GM19025 (cell line): ENCODE measurements around the gene SPTLC3.
"Not testable (repeated sequence)": the region's sequence is repeated elsewhere in the genome, so short reads cannot be mapped to it uniquely, and the experiment has no call there.

ENCODE experiments used
- ATAC-seq: cut with Tn5 transposase; IDR thresholded peaks from one replicate; pipeline ENCODE4 v1.9.1; 2021; ENCODE audit warnings: mild to moderate bottlenecking, low read depth, moderate library complexity; ENCODE audit not compliant: unreplicated experiment

SPTLC3 gene

GRCh38 chr20:13008761-13009681, at the start of gene SPTLC3:
SPTLC3 (plus strand) TSS chr20:13008972; CDS start chr20:13009268, 296 bp downstream.
- peak; percentile 24 for ATAC-seq

DNA sequence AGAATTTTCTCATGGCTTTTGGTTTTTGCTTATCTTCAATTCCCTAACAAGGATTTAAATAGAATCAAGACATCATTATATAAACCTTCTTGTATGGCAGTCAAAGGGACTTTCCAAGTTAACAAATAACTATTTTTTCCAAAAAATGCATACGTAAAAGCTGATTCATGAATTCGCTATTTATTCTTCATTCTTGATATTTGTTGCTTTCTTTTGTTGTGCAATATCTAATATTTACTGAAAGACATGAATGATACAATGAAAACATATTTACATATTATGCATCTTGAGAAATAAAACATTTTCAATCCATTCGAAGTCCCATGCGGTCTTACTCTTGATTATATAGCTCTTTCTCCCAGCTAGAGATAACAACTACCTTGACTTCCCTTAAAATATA, 47.0 kb upstream of the SPTLC3 start:
- ATAC-seq: no peak

GRCh38 chr20:12962895-12963294, 45.9 kb upstream of the SPTLC3 start:
- ATAC-seq: no peak

DNA sequence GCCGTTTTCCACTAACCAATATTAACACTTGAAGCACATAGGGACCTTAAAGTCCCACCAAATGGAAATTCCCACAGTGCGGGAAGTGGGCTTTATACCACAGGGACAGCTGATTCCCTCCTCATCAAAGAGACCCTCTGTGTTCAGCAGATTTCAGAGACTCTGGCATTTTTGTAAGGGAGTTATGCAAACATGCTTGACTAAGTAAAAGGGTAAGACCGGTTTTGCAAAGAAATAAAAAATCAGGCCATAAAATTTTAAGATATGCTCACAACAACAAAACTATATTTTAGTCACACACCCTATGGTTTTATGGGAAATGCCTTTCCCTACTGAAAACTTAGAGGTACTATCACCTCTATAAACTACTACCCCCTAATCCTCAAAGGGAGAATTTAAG, 45.4 kb upstream of the SPTLC3 start:
- ATAC-seq: no peak

- ATAC-seq: no peak
These were observed 43.4 kb upstream of the SPTLC3 start for GRCh38 chr20:12965212-12965869.

DNA sequence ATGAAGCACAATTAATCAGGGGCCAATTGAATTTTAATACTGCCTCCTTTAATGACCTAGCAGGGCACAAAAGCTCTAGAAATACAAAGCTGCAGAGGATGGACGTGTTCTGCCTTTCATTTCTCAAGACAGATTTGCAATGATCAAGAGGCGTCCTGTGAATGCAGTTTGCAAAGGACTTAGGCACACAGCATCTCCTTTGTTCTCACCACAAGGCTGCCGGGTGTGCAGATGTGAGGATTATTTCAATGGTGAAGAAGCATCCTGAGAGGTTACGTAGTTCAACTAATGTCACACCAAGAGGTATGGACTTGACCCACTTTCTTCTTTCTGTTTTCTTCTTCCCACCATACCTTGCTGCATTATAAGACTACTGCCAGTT, 42.9 kb upstream of the SPTLC3 start:
- ATAC-seq: no peak

- no peak for ATAC-seq
These were observed 42.2 kb upstream of the SPTLC3 start for GRCh38 chr20:12966468-12967085.

GRCh38 chr20:12967932-12968331, 40.8 kb upstream of the SPTLC3 start:
- no peak for ATAC-seq

GRCh38 chr20:12968472-12968871, 40.3 kb upstream of the SPTLC3 start:
- ATAC-seq: no peak

GRCh38 chr20:12969071-12969669, 39.6 kb upstream of the SPTLC3 start:
- ATAC-seq: no peak

DNA sequence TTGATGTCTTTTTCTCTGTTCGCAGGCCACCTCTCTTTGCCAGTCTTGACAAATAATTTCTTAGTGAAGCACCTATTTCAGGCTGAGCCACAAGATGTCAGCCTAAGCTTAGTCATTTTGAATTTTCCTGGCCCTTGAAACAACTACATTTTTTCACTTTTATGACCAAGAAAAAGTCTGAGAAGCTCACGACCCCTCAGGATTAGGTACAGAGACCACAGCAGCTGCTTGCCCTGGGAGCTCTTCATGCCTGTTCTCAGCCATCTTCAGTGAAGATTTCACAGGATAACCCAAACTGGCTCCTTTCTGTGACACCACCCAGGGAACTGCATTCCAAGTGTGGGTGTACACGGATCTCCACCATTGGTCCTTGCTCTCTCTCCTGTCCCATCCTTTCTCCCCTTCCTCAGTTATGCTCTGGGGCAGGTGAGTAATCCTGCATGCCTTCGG, 38.4 kb upstream of the SPTLC3 start:
- no peak for ATAC-seq

DNA sequence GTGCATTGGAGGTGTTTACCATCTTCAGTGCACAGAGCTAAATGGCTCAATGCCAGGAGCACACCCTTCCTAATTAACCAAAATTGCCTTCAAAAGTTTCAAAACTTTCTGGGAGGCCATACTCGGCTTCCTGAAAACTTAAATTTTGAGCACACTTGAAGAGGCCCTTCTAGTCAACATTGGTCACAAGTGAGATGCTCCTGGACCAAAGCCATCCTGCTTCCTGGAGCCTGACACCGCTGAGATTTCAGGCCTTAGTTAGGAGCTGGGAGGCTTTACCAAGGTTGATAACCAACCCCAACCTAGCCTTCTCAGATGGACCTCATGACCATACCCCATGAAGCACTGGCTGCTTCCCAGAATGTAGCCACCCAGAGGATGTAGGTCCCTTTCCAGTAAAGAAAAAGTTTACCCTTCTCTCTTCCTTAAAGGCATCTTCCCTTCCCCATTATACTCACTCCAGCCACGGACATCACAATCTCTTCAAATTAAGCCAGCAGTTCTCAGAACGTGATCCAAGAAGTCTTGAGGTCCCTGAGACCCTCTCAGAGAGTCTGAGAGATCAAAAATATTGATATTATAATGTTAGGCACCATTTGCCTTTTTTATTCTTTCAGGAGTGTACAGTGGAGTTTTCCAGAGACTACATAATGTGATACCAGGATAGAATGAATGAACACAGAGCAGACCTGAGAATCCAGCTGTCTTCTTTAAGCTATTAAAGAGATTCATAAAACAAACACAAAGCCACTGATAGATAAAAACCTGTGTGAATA, 32.8 kb upstream of the SPTLC3 start:
- no peak for ATAC-seq

DNA sequence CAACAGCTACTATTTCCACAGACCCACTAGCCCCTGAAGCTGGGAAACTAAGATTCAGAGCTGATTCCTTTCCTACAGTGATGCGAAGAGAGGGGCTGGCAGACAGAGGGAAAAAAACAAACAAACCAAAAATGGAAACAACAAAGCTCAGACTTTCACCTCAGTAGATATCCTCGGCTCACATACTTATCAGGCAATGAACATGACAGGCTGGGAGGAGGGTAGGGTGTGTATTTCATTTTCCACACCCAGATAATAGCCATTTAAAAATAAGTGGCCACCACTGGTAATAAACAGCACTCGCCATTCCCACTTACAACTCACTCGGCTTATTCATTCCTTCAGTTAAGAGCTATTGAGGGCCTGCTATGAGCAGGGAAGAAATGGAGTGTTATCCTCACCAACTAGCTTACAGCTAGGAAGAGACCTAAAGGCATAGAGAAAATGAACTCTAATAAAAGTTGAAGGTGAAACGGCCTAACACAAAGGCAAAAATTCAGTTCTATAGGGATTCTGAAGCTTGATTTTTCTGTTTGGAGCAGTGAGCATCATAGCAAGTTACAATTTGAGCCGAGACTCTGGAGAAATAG, 32.0 kb upstream of the SPTLC3 start:
- no peak for ATAC-seq

- no peak for ATAC-seq
These were observed 31.2 kb upstream of the SPTLC3 start for GRCh38 chr20:12977328-12978125.

DNA sequence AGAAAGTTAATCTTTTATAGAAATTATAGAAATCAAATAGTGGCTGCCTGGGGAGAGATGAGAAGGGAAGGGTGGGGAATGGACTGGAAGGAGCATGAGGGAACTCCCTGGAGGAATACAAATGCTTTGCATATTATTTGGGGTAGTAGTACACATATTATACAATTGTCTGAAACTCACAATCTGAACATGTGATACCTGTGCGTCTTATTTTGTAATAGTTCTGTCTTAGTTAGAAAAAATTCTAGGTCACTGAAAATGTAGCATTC, 30.7 kb upstream of the SPTLC3 start:
- ATAC-seq: no peak

- no peak for ATAC-seq
These were observed 29.9 kb upstream of the SPTLC3 start for GRCh38 chr20:12978613-12979495.

DNA sequence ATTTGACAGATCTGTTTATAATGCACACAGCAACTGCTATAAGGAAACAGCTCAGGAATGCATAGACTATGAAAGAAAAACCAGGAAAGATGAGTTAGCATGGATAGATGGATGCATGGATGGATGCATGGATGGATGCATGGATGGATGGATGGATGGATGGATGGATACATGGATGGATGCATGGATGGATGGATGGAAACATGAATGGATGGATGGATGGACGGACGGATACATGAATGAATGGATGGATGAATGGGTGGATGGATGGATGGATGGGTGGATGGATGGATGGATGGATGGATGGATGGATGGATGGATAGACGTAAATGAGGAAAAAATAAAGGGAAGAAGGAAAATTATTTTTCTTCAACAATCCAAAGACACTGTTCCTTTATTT, 29.1 kb upstream of the SPTLC3 start:
- ATAC-seq: not testable (repeated sequence)

- no peak for ATAC-seq
These were observed 26.7 kb upstream of the SPTLC3 start for GRCh38 chr20:12982098-12982497.
